IMR-90 (cell line): ENCODE data around the gene ZNF618.

Source experiments
- BHLHE40 ChIP-seq: fragments of 150-350 bp; IDR thresholded peaks from 2 replicates; pipeline ENCODE4 v1.6.1; 2016; ENCODE audit warnings: mild to moderate bottlenecking, low read depth, low read length
- CEBPB ChIP-seq: IDR thresholded peaks from 2 replicates; pipeline ENCODE4 v1.6.1; 2012; ENCODE audit warnings: low read depth, low read length, improper control_type of control experiment
- CTCF ChIP-seq: conservative IDR thresholded peaks from 2 replicates; pipeline ENCODE4 v1.5.1; 2012; ENCODE audit warnings: mild to moderate bottlenecking, low read depth, low read length, improper control_type of control experiment
- FOS ChIP-seq: fragments of 150-350 bp; IDR thresholded peaks from 2 replicates; pipeline ENCODE4 v1.6.1; 2016; ENCODE audit warnings: low read depth, low read length
- MAFK ChIP-seq: IDR thresholded peaks from 2 replicates; pipeline ENCODE4 v1.6.1; 2012; ENCODE audit warnings: low read depth, low read length, improper control_type of control experiment
- MAZ ChIP-seq: IDR thresholded peaks from 2 replicates; pipeline ENCODE4 v1.6.1; 2012; ENCODE audit warnings: low read depth, mild to moderate bottlenecking, low read length, improper control_type of control experiment, moderate library complexity, borderline replicate concordance
- MXI1 ChIP-seq: IDR thresholded peaks from 2 replicates; pipeline ENCODE4 v1.6.1; 2012; ENCODE audit warnings: low read depth, mild to moderate bottlenecking, low read length, moderate library complexity, borderline replicate concordance
- POLR2A ChIP-seq: IDR thresholded peaks from 2 replicates; pipeline ENCODE4 v1.6.1; 2012; ENCODE audit warnings: mild to moderate bottlenecking, low read depth, low read length
- RAD21 ChIP-seq: IDR thresholded peaks from 2 replicates; pipeline ENCODE4 v1.6.1; 2012; ENCODE audit warnings: low read length, improper control_type of control experiment
- SMC3 ChIP-seq: fragments of 150-350 bp; IDR thresholded peaks from 2 replicates; pipeline ENCODE4 v1.6.1; 2016; ENCODE audit warnings: low read depth, mild to moderate bottlenecking, antibody characterized with exemption, low read length, moderate library complexity
- USF2 ChIP-seq: fragments of 150-350 bp; IDR thresholded peaks from 2 replicates; pipeline ENCODE4 v1.6.1; 2017; ENCODE audit warnings: mild to moderate bottlenecking, antibody characterized with exemption, low read length, low read depth

- TF ChIP-seq CTCF (no peak), MAZ (no peak), USF2 (no peak), POLR2A (no peak), FOS (no peak), MAFK (no peak), BHLHE40 (no peak), RAD21 (no peak), MXI1 (no peak), SMC3 (no peak), CEBPB (no peak)
Measured at GRCh38 chr9:113921396-113921925, 45.4 kb downstream of the ZNF618 start.
